T-helper 17 cell (primary cell): ENCODE data around the gene PACRGL. TPM values are rescaled to one million over a fixed set of nuclear protein-coding genes. Genes with fewer than 3 reads are reported as not detected.

Experiments
- ATAC-seq: fragments of 150-1000 bp; cut with Tn5 transposase; 2 replicates; pipeline ENCODE4 v1.10.0; 2021; ENCODE audit warnings: mild to moderate bottlenecking, moderate library complexity
- DNase-seq, 3 donors: peaks; one replicate each; pipeline versions ENCODE4 v3.0.0 to v3.0.0-alpha.2; 2020 to 2021
- H3K9me3 ChIP-seq: one replicate; pipeline ENCODE4 v1.7.0; 2013; ENCODE audit warnings: low read length, mild to moderate bottlenecking; ENCODE audit not compliant: control insufficient read depth, poor library complexity, severe bottlenecking
- H3K27ac Mint-ChIP-seq: one replicate; pipeline ENCODE4 v1.8.0; 2022; ENCODE audit warnings: mild to moderate bottlenecking, moderate library complexity, mixed read lengths
- H3K27me3 Mint-ChIP-seq: one replicate; pipeline ENCODE4 v1.8.0; 2022; ENCODE audit warnings: mixed read lengths
- H3K36me3 Mint-ChIP-seq: one replicate; pipeline ENCODE4 v1.8.0; 2022; ENCODE audit warnings: low read depth, mixed read lengths
- H3K4me1 Mint-ChIP-seq: one replicate; pipeline ENCODE4 v1.8.0; 2022; ENCODE audit warnings: mild to moderate bottlenecking, mixed read lengths
- H3K4me3 Mint-ChIP-seq: one replicate; pipeline ENCODE4 v1.8.0; 2022; ENCODE audit warnings: mild to moderate bottlenecking, moderate library complexity, mixed read lengths
- total RNA-seq, 4 donors: library from RNA in 2 of 4; stranded (reverse) in 2 of 4; gene quantifications; one replicate each; pipeline ENCODE4 v1.2.3 and lab custom pipeline; 2022 to 2026

PACRGL gene
- 10 to 100 TPM; 13.0 to 13.2 TPM for total RNA-seq
- total RNA-seq (lab: John Stamatoyannopoulos, UW), result 11.4 to 12.4 reads per million in 2 donors

GRCh38 chr4:20700007-20700761 lies at the start of gene PACRGL:
Gene PACRGL, plus strand, starts transcription at chr4:20700458. Its CDS starts 4,024 bp downstream, at chr4:20704482.
- DNase-seq (peak; percentile 80 to 88 (median 83)), ATAC-seq (peak; percentile 98)
- peak within 1 kb of the TSS; percentile 94 for H3K27ac Mint-ChIP-seq
- H3K9me3 ChIP-seq, result no peaks in the 10 kb centered on the region
- H3K4me3 Mint-ChIP-seq, result peak within 1 kb of the TSS; percentile 93
- peaks cover 26% of the 10 kb centered on the region for H3K4me1 Mint-ChIP-seq
- peaks cover 5% of the 10 kb centered on the region for H3K27me3 Mint-ChIP-seq
- H3K36me3 Mint-ChIP-seq, result no peaks in the 10 kb centered on the region

- no peaks in the 10 kb centered on the region for H3K36me3 Mint-ChIP-seq
- H3K4me3 Mint-ChIP-seq, result no peak overlapping the region
- H3K4me1 Mint-ChIP-seq, result no peaks in the 10 kb centered on the region
- H3K27ac Mint-ChIP-seq, result no peak overlapping the region
- ATAC-seq (no peak), DNase-seq (no peak)
- no peaks in the 10 kb centered on the region for H3K9me3 ChIP-seq
- peaks cover 12% of the 10 kb centered on the region for H3K27me3 Mint-ChIP-seq
Observed at GRCh38 chr4:20652226-20652885, 47.9 kb upstream of the PACRGL start.

- no peak overlapping the region for H3K27ac Mint-ChIP-seq
- no peaks in the 10 kb centered on the region for H3K9me3 ChIP-seq
- H3K27me3 Mint-ChIP-seq, result peaks cover 5% of the 10 kb centered on the region
- H3K4me3 Mint-ChIP-seq, result no peak overlapping the region
- ATAC-seq (no peak), DNase-seq (no peak)
- no peaks in the 10 kb centered on the region for H3K4me1 Mint-ChIP-seq
- H3K36me3 Mint-ChIP-seq, result no peaks in the 10 kb centered on the region
Observed at GRCh38 chr4:20658456-20658855, 41.8 kb upstream of the PACRGL start.

- no peak overlapping the region for H3K4me3 Mint-ChIP-seq
- no peaks in the 10 kb centered on the region for H3K4me1 Mint-ChIP-seq
- H3K27ac Mint-ChIP-seq, result no peak overlapping the region
- no peaks in the 10 kb centered on the region for H3K9me3 ChIP-seq
- H3K27me3 Mint-ChIP-seq, result peaks cover 29% of the 10 kb centered on the region
- ATAC-seq (no peak), DNase-seq (no peak)
- H3K36me3 Mint-ChIP-seq, result no peaks in the 10 kb centered on the region
Observed at GRCh38 chr4:20662851-20663250, 37.4 kb upstream of the PACRGL start.

GRCh38 chr4:20666012-20666860 lies 34.0 kb upstream of the PACRGL start:
- no peak overlapping the region for H3K4me3 Mint-ChIP-seq
- H3K36me3 Mint-ChIP-seq, result no peaks in the 10 kb centered on the region
- ATAC-seq (no peak), DNase-seq (no peak)
- H3K27me3 Mint-ChIP-seq, result peaks cover 29% of the 10 kb centered on the region
- H3K27ac Mint-ChIP-seq, result no peak overlapping the region
- no peaks in the 10 kb centered on the region for H3K4me1 Mint-ChIP-seq
- H3K9me3 ChIP-seq, result no peaks in the 10 kb centered on the region

- no peak for ATAC-seq
- no peak for DNase-seq
- no peaks in the 10 kb centered on the region for H3K9me3 ChIP-seq
- H3K27ac Mint-ChIP-seq, result no peak overlapping the region
- H3K36me3 Mint-ChIP-seq, result no peaks in the 10 kb centered on the region
- H3K27me3 Mint-ChIP-seq, result peaks cover 48% of the 10 kb centered on the region
- no peak overlapping the region for H3K4me3 Mint-ChIP-seq
- no peaks in the 10 kb centered on the region for H3K4me1 Mint-ChIP-seq
Observed at GRCh38 chr4:20672262-20672661, 28.0 kb upstream of the PACRGL start.

GRCh38 chr4:20675786-20676185 lies 24.5 kb upstream of the PACRGL start:
- DNase-seq (no peak), ATAC-seq (no peak)
- H3K9me3 ChIP-seq, result no peaks in the 10 kb centered on the region
- H3K27me3 Mint-ChIP-seq, result peaks cover 61% of the 10 kb centered on the region
- H3K36me3 Mint-ChIP-seq, result no peaks in the 10 kb centered on the region
- H3K4me1 Mint-ChIP-seq, result no peaks in the 10 kb centered on the region
- no peak overlapping the region for H3K4me3 Mint-ChIP-seq
- H3K27ac Mint-ChIP-seq, result no peak overlapping the region

- H3K9me3 ChIP-seq, result no peaks in the 10 kb centered on the region
- DNase-seq (no peak), ATAC-seq (no peak)
- H3K27ac Mint-ChIP-seq, result no peak overlapping the region
- no peak overlapping the region for H3K4me3 Mint-ChIP-seq
- no peaks in the 10 kb centered on the region for H3K36me3 Mint-ChIP-seq
- H3K27me3 Mint-ChIP-seq, result peaks cover 69% of the 10 kb centered on the region
- H3K4me1 Mint-ChIP-seq, result no peaks in the 10 kb centered on the region
Observed at GRCh38 chr4:20676501-20677197, 23.6 kb upstream of the PACRGL start.

- no peak overlapping the region for H3K27ac Mint-ChIP-seq
Observed at GRCh38 chr4:20678400-20678799, 21.9 kb upstream of the PACRGL start.

GRCh38 chr4:20679951-20680350 lies 20.3 kb upstream of the PACRGL start:
- no peak overlapping the region for H3K4me3 Mint-ChIP-seq
- H3K27ac Mint-ChIP-seq, result no peak overlapping the region
- peaks cover 2% of the 10 kb centered on the region for H3K4me1 Mint-ChIP-seq
- peaks cover 54% of the 10 kb centered on the region for H3K27me3 Mint-ChIP-seq
- ATAC-seq (no peak), DNase-seq (no peak)
- no peaks in the 10 kb centered on the region for H3K36me3 Mint-ChIP-seq
- no peaks in the 10 kb centered on the region for H3K9me3 ChIP-seq

More at GRCh38 chr4:20678400-20678799, 21.9 kb upstream of the PACRGL start:
- Mint-ChIP-seq H3K4me3 (no peak overlapping the region), H3K36me3 (no peaks in the 10 kb centered on the region), H3K4me1 (peaks cover 2% of the 10 kb centered on the region), H3K27me3 (peaks cover 67% of the 10 kb centered on the region)
- ATAC-seq, result no peak
- DNase-seq, result no peak
- H3K9me3 ChIP-seq, result no peaks in the 10 kb centered on the region

GRCh38 chr4:20680736-20681135 lies 19.5 kb upstream of the PACRGL start:
- peaks cover 52% of the 10 kb centered on the region for H3K27me3 Mint-ChIP-seq
- H3K27ac Mint-ChIP-seq, result no peak overlapping the region
- ATAC-seq, result no peak

GRCh38 chr4:20681271-20681670 lies 19.0 kb upstream of the PACRGL start:
- no peak overlapping the region for H3K27ac Mint-ChIP-seq
- H3K36me3 Mint-ChIP-seq, result no peaks in the 10 kb centered on the region
- H3K4me1 Mint-ChIP-seq, result peaks cover 2% of the 10 kb centered on the region

More at GRCh38 chr4:20680736-20681135, 19.5 kb upstream of the PACRGL start:
- H3K9me3 ChIP-seq, result no peaks in the 10 kb centered on the region
- DNase-seq, result no peak
- H3K4me3 Mint-ChIP-seq, result no peak overlapping the region
- peaks cover 2% of the 10 kb centered on the region for H3K4me1 Mint-ChIP-seq
- no peaks in the 10 kb centered on the region for H3K36me3 Mint-ChIP-seq

More at GRCh38 chr4:20681271-20681670, 19.0 kb upstream of the PACRGL start:
- ATAC-seq, result no peak
- H3K27me3 Mint-ChIP-seq, result peaks cover 47% of the 10 kb centered on the region
- DNase-seq, result no peak
- H3K4me3 Mint-ChIP-seq, result no peak overlapping the region
- H3K9me3 ChIP-seq, result no peaks in the 10 kb centered on the region
